ENCODE results near the gene PARP1.

DNA sequence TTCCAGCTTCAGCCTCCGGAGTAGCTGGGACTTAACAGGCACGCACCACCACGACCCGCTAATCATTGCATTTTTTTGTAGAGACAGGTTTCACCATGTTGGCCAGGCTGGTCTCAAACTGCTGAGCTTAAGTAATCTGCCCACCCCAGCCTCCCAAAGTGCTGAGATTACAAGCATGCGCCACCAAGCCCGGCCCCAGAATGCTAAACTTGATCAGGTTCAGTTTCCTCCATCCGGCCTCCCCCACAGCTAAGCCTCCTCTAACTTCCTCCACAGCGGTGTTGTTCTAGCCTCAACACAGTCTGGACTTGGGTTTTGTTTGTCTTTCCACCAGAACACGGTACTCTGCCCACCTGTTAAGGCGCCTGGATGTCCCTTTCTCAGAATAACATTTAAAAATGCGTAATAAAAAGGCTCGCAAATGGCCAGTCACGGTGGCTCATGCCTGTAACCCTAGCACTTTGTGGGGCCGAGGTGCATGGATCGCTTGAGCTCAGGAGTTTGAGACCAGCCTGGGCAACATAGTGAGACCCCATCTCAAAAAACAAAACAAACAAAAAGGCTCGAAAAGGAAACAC lies 2.4 kb downstream of the PARP1 start:
- TF ChIP-seq, protein P1, sequence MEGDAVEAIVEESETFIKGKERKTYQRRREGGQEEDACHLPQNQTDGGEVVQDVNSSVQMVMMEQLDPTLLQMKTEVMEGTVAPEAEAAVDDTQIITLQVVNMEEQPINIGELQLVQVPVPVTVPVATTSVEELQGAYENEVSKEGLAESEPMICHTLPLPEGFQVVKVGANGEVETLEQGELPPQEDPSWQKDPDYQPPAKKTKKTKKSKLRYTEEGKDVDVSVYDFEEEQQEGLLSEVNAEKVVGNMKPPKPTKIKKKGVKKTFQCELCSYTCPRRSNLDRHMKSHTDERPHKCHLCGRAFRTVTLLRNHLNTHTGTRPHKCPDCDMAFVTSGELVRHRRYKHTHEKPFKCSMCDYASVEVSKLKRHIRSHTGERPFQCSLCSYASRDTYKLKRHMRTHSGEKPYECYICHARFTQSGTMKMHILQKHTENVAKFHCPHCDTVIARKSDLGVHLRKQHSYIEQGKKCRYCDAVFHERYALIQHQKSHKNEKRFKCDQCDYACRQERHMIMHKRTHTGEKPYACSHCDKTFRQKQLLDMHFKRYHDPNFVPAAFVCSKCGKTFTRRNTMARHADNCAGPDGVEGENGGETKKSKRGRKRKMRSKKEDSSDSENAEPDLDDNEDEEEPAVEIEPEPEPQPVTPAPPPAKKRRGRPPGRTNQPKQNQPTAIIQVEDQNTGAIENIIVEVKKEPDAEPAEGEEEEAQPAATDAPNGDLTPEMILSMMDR (IDR thresholded peaks at IDR 0.05): no peak
- no peak for TF ChIP-seq POLR2A (IDR thresholded peaks at IDR 0.05)
